ENCODE measurements around the gene PRRX1.

Gene PRRX1

GRCh38 chr1:170732252-170732588 lies 68.3 kb downstream of the PRRX1 start:
- DNase-seq (ENCODE audit: low read depth), result peak; percentile 90

GRCh38 chr1:170734412-170735175 lies 70.7 kb downstream of the PRRX1 start:
- TF ChIP-seq CTCF (conservative IDR thresholded peaks at IDR 0.05; ENCODE audit: low read length), result no peak
- no peak overlapping the region for H3K4me3 ChIP-seq (ENCODE audit: low read length)
- peak; percentile 62 for DNase-seq (ENCODE audit: low read depth)

More at GRCh38 chr1:170732252-170732588, 68.3 kb downstream of the PRRX1 start:
- no peak for TF ChIP-seq CTCF (conservative IDR thresholded peaks at IDR 0.05; ENCODE audit: low read length)
- no peak overlapping the region for H3K4me3 ChIP-seq (ENCODE audit: low read length)

DNA sequence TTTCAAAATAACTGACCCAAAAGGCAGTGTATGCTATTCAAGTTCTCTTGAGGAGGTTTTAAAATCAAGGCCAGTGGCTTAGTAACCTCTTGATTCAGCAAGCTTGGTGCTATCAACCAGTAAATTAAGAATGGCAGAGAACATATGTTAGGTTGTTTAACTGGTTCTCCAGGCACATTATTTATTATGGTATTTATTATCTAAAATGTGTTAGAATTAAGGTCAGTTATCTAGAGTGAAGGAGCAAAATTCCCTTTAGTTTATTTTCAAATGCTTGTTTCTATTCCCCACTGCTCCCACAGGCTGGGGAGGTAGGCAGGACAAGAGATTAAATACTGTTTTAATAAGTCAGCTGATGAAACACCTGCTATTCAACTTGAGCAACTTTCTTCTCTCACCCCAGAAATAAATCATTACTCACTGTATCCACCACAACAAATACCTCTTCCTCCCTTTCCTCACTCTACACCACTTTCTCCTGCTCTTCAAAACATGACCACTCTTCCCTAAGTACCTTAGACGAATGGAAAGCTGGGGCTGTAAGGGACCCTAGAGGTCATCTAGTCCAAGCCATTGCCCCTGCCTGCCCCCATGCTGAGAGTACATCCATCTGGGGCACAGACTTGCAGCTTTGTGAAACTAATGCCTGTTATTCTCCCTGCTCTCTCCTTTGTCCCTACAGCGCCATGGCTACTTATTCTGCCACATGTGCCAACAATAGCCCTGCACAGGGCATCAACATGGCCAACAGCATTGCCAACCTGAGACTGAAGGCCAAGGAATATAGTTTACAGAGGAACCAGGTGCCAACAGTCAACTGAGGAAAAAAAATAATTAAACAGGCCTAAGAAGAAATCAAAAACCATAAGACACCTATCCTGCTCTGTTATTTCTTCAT lies 71.7 kb downstream of the PRRX1 start:
- no peak overlapping the region for H3K4me3 ChIP-seq (ENCODE audit: low read length)
- no peak for TF ChIP-seq CTCF (conservative IDR thresholded peaks at IDR 0.05; ENCODE audit: low read length)
- peak; percentile 22 for DNase-seq (ENCODE audit: low read depth)

DNA sequence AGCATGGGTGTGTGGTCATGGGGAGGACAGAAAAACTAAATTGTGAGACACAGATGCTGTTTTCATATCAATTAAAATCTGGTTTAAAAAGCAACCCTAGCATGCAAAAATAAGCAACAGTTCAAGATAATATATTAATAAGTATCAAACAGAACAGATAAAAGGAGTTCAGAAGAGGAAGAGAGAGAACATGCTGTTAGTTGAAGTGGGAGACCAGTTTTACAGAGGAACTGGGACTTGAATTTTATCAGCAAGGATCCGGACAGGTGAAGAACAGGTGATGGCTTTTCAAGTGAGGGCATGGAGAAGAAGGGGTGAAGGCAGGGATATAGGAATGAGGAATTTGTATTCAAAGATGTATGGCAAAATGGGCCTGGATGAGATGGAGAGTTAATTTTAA lies 75.9 kb downstream of the PRRX1 start:
- TF ChIP-seq CTCF (conservative IDR thresholded peaks at IDR 0.05; ENCODE audit: low read length), result no peak
- H3K4me3 ChIP-seq (ENCODE audit: low read length), result no peak overlapping the region
- no peak for DNase-seq (ENCODE audit: low read depth)

GRCh38 chr1:170741678-170742077 lies 77.7 kb downstream of the PRRX1 start:
- no peak overlapping the region for H3K4me3 ChIP-seq (ENCODE audit: low read length)
- TF ChIP-seq CTCF (conservative IDR thresholded peaks at IDR 0.05; ENCODE audit: low read length), result no peak

DNA sequence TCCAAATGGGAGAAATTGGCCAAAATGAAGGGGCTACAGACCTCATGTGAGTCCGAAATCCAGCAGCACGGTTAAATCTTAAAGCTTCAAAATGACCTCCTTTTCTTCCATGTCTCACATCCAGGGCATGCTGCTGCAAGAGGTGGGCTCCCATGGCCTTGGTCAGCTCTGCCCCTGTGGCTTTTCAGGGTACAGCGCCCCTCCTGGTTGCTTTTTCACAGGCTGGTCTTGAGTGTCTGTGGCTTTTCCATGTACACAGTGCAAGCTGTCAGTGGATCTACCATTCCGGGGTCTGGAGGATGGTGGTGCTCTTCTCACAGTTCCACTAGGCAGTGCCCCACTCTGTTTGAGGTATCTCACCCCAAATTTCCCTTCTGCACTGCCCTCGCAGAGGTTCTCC lies 78.7 kb downstream of the PRRX1 start:
- TF ChIP-seq CTCF (conservative IDR thresholded peaks at IDR 0.05; ENCODE audit: low read length), result no peak
- H3K4me3 ChIP-seq (ENCODE audit: low read length), result no peak overlapping the region
- no peak for DNase-seq (ENCODE audit: low read depth)

More at GRCh38 chr1:170741678-170742077, 77.7 kb downstream of the PRRX1 start:
- no peak for DNase-seq (ENCODE audit: low read depth)
